Gastroesophageal sphincter (tissue), 4 donors: ENCODE measurements around the gene TXNRD1. TPM values are rescaled to one million over a fixed set of nuclear protein-coding genes. Genes with fewer than 3 reads are reported as not detected.

Source experiments
- ATAC-seq: fragments of 150-250 bp; one replicate; pipeline ENCODE4 v1.9.1; 2016; ENCODE audit warnings: mild to moderate bottlenecking, moderate library complexity
- H3K27ac ChIP-seq, 4 donors: fragments of 200-600 bp; sonication (generic) in 3 of 4; 1 replicate in 3 of 4; 2 replicates in 1 of 4; pipeline ENCODE4 v1.5.1; 2016 to 2019
- H3K27me3 ChIP-seq: fragments of 200-600 bp; sonication (generic); one replicate; pipeline ENCODE4 v1.5.1; 2019
- H3K36me3 ChIP-seq, 2 donors: fragments of 200-600 bp; sonication (generic); one replicate each; pipeline ENCODE4 v1.5.1; 2019; ENCODE audit warnings: control low read depth in 1 of 2
- H3K4me1 ChIP-seq, 3 donors: fragments of 200-600 bp; sonication (generic); 1 replicate in 2 of 3; 2 replicates in 1 of 3; pipeline ENCODE4 v1.5.1; 2016 to 2019; ENCODE audit warnings: control low read depth in 2 of 3
- H3K4me3 ChIP-seq, 2 donors: fragments of 200-600 bp; sonication (generic); one replicate each; pipeline ENCODE4 v1.5.1; 2019; ENCODE audit warnings: mild to moderate bottlenecking in 1 of 2, moderate library complexity in 1 of 2
- H3K9me3 ChIP-seq, 3 donors: fragments of 200-600 bp; sonication (generic); one replicate each; pipeline ENCODE4 v1.5.1; 2017 to 2019; ENCODE audit warnings: control low read depth in 2 of 3
- CTCF ChIP-seq, 4 experiments: fragments of 200-600 bp in 2 of 4; fragments of 450-650 bp in 2 of 4; sonication (generic) in 1 of 4; IDR thresholded peaks; one replicate each; pipeline ENCODE4 v1.5.1; 2017 to 2019; ENCODE audit warnings: antibody characterized with exemption in 4 of 4, mild to moderate bottlenecking in 2 of 4, moderate library complexity in 2 of 4
- EP300 ChIP-seq: sonication (generic); formaldehyde crosslinking; IDR thresholded peaks from one replicate; pipeline ENCODE4 v1.6.1; 2017; ENCODE audit warnings: antibody characterized with exemption, mild to moderate bottlenecking
- POLR2A ChIP-seq, 2 donors: fragments of 450-650 bp; IDR thresholded peaks; one replicate each; pipeline ENCODE4 v1.6.1; 2017; ENCODE audit warnings: antibody characterized with exemption in 2 of 2, mild to moderate bottlenecking in 2 of 2, moderate library complexity in 1 of 2
- POLR2AphosphoS5 ChIP-seq: sonication (generic); formaldehyde crosslinking; IDR thresholded peaks from one replicate; pipeline ENCODE4 v1.6.1; 2017; ENCODE audit warnings: antibody characterized with exemption
- WGBS, 2 donors: methylation state at CpG; one replicate each; pipeline ENCODE4 v1.1.5; 2018; ENCODE audit warnings: low coverage in 1 of 2; 5-methylcytosine and 5-hydroxymethylcytosine counted together
- total RNA-seq, 4 donors: library from RNA; depleted of rRNA; stranded (reverse); fragments of >200 nt; gene quantifications; one replicate each; pipeline ENCODE4 v1.1.0, GENCODE V29; 2016

Gene TXNRD1
- total RNA-seq, 4 donors from 2014 or later = 230 to 458 (median 305) TPM

- WGBS, 2 donors = 87 to 92% methylated on average over 3 to 4 of the region's 19 CpGs
- no peak overlapping the region for H3K4me3 ChIP-seq
- no peak for ATAC-seq
- no peak overlapping the region for H3K27ac ChIP-seq
- TF ChIP-seq EP300 = no peak
- no peak for TF ChIP-seq POLR2AphosphoS5
- TF ChIP-seq POLR2A (IDR thresholded peaks at IDR 0.05) = no peak
- no peak for TF ChIP-seq CTCF (IDR thresholded peaks at IDR 0.05)
- no peaks in the 10 kb centered on the region for H3K36me3 ChIP-seq
- H3K27me3 ChIP-seq = no peaks in the 10 kb centered on the region
- peaks cover 0 to 6% (median 0%) of the 10 kb centered on the region in 3 donors for H3K4me1 ChIP-seq
- H3K9me3 ChIP-seq = no peaks in the 10 kb centered on the region
These were observed 10.7 kb upstream of the TXNRD1 start for GRCh38 chr12:104204690-104205480.

GRCh38 chr12:104207416-104208205, 8.0 kb upstream of the TXNRD1 start:
- Histone ChIP-seq H3K27me3 (no peaks in the 10 kb centered on the region), H3K9me3 (no peaks in the 10 kb centered on the region), H3K27ac (no peak overlapping the region), H3K4me1 (no peaks in the 10 kb centered on the region), H3K36me3 (no peaks in the 10 kb centered on the region), H3K4me3 (no peak overlapping the region)
- 92 to 96% methylated on average over 2 to 5 of the region's 8 CpGs for WGBS, 2 donors
- ATAC-seq = no peak
- no peak for TF ChIP-seq POLR2A (IDR thresholded peaks at IDR 0.05)
- TF ChIP-seq POLR2AphosphoS5 = no peak
- TF ChIP-seq CTCF (IDR thresholded peaks at IDR 0.05) = no peak
- TF ChIP-seq EP300 = no peak

GRCh38 chr12:104212516-104212915, 3.1 kb upstream of the TXNRD1 start:
- no peak overlapping the region for H3K4me3 ChIP-seq
- no peaks in the 10 kb centered on the region for H3K9me3 ChIP-seq
- H3K27me3 ChIP-seq = no peaks in the 10 kb centered on the region
- no peak overlapping the region for H3K27ac ChIP-seq
- no peak for ATAC-seq
- H3K36me3 ChIP-seq = no peaks in the 10 kb centered on the region
- WGBS, 2 donors = 80 to 100% methylated on average over 3 of the region's 4 CpGs
- H3K4me1 ChIP-seq = peaks cover 4 to 15% (median 4%) of the 10 kb centered on the region in 3 donors
- TF ChIP-seq POLR2AphosphoS5 = no peak
- TF ChIP-seq EP300 = no peak
- no peak for TF ChIP-seq CTCF (IDR thresholded peaks at IDR 0.05)
- TF ChIP-seq POLR2A (IDR thresholded peaks at IDR 0.05) = no peak

GRCh38 chr12:104213952-104214351, 1.6 kb upstream of the TXNRD1 start:
- Histone ChIP-seq H3K9me3 (no peaks in the 10 kb centered on the region), H3K4me3 (no peak overlapping the region), H3K36me3 (no peaks in the 10 kb centered on the region), H3K27me3 (no peaks in the 10 kb centered on the region), H3K4me1 (peaks cover 4 to 22% (median 9%) of the 10 kb centered on the region in 3 donors), H3K27ac (no peak overlapping the region)
- no peak for ATAC-seq
- WGBS, 2 donors = 80 to 85% methylated on average over 1 to 2 of the region's 2 CpGs
- TF ChIP-seq POLR2A (IDR thresholded peaks at IDR 0.05) (no peak), CTCF (IDR thresholded peaks at IDR 0.05) (no peak), POLR2AphosphoS5 (no peak), EP300 (no peak)
